A673 (cell line): ENCODE results near the gene SCYL1. TPM values are rescaled to one million over a fixed set of nuclear protein-coding genes. Genes with fewer than 3 reads are reported as not detected.

Experiments
- BruUV-seq: library from RNA; stranded (reverse); fragments of 400-500 nt; replicated peaks from 2 replicates; lab custom pipeline; 2021; lab: Mats Ljungman, UMichigan
- CTCF ChIA-PET: fragments of 300-600 bp; sonication (Branson Sonifier 250); formaldehyde crosslinking; loops from one replicate; lab custom pipeline; 2022; ENCODE audit warnings: antibody characterized with exemption; lab: Charles Lee
- POLR2A ChIA-PET: fragments of 300-600 bp; sonication (Branson Sonifier 250); formaldehyde crosslinking; loops from one replicate; lab custom pipeline; 2022; ENCODE audit warnings: antibody characterized with exemption; ENCODE audit not compliant: low non-redundant PET; lab: Charles Lee
- DNase-seq: peaks from one replicate; pipeline ENCODE4 v3.0.0-alpha.2; 2015; ENCODE audit warnings: low spot score
- H3K27ac ChIP-seq: fragments of 200-600 bp; sonication (generic); 2 replicates; pipeline ENCODE4 v1.5.1; 2016; ENCODE audit warnings: mixed run types, low read depth, mild to moderate bottlenecking, mixed read lengths, antibody characterized with exemption, low read length; ENCODE audit not compliant: poor library complexity, severe bottlenecking
- H3K27me3 ChIP-seq: fragments of 200-600 bp; sonication (generic); replicated peaks from 2 replicates; pipeline ENCODE4 v1.6.1; 2017; ENCODE audit warnings: mixed run types, low read depth, mild to moderate bottlenecking, mixed read lengths, antibody characterized with exemption, low read length; ENCODE audit not compliant: insufficient read depth, poor library complexity
- H3K36me3 ChIP-seq: fragments of 200-600 bp; sonication (generic); 2 replicates; pipeline ENCODE4 v1.6.1; 2016; ENCODE audit warnings: mixed run types, mild to moderate bottlenecking, mixed read lengths, antibody characterized with exemption, low read length; ENCODE audit not compliant: insufficient read depth, poor library complexity, severe bottlenecking
- H3K4me1 ChIP-seq: fragments of 200-600 bp; sonication (generic); 2 replicates; pipeline ENCODE4 v1.6.1; 2017; ENCODE audit warnings: mixed run types, mild to moderate bottlenecking, mixed read lengths, antibody characterized with exemption, low read length; ENCODE audit not compliant: insufficient read depth, poor library complexity, severe bottlenecking
- H3K4me3 ChIP-seq: fragments of 200-600 bp; sonication (generic); 2 replicates; pipeline ENCODE4 v1.5.1; 2016; ENCODE audit warnings: low read depth, mixed run types, mild to moderate bottlenecking, mixed read lengths, low read length; ENCODE audit not compliant: poor library complexity, severe bottlenecking
- H3K9me3 ChIP-seq: fragments of 200-600 bp; sonication (generic); 2 replicates; pipeline ENCODE4 v1.6.1; 2016; ENCODE audit warnings: mixed run types, low read depth, mild to moderate bottlenecking, mixed read lengths, antibody characterized with exemption, low read length; ENCODE audit not compliant: poor library complexity, severe bottlenecking
- CTCF ChIP-seq: fragments of 300-800, 200-600 bp; sonication (generic); conservative IDR thresholded peaks from 2 replicates; pipeline ENCODE4 v1.5.1; 2017; ENCODE audit warnings: low read depth, mild to moderate bottlenecking, antibody characterized with exemption, low read length, moderate library complexity, mixed read lengths
- EZH2 ChIP-seq: fragments of 200-600 bp; sonication (generic); IDR thresholded peaks from 2 replicates; pipeline ENCODE4 v1.6.1; 2017; ENCODE audit warnings: borderline replicate concordance, low read depth, mild to moderate bottlenecking, mixed read lengths, antibody characterized with exemption, low read length; ENCODE audit not compliant: poor library complexity, severe bottlenecking
- intact Hi-C: fragments of 100-400 bp; cut with micrococcal nuclease; formaldehyde crosslinking; loops from one replicate; pipeline ENCODE4 v1.10.0; 2022; ENCODE audit not compliant: unreplicated experiment
- total RNA-seq: library from RNA; stranded (reverse); gene quantifications from 2 replicates; pipeline ENCODE4 v1.2.3, GENCODE V29; 2021

SCYL1 gene
- total RNA-seq, 1 experiment from 2014 or later = 90.6 TPM

- CTCF ChIA-PET = no interaction called here
These were observed 22.1 kb upstream of the SCYL1 start for GRCh38 chr11:65502555-65503367.

GRCh38 chr11:65503368-65503948 is 21.4 kb upstream of the SCYL1 start:
- CTCF ChIA-PET = interaction anchor here (0.5 to 0.7 kb wide), 2 partner anchors 188 to 253 kb away, joined by 3 to 4 read pairs; no protein-coding TSS in a partner anchor
- Histone ChIP-seq H3K27me3 (no peaks in the 10 kb centered on the region), H3K36me3 (peaks cover 80% of the 10 kb centered on the region), H3K9me3 (no peaks in the 10 kb centered on the region), H3K4me1 (peaks cover 35% of the 10 kb centered on the region), H3K27ac (peak overlapping the region; percentile 9), H3K4me3 (peak overlapping the region; percentile 85)
- intact Hi-C loops = loop anchor here (2.0 kb wide), 1 partner anchor 85 kb away; no protein-coding TSS in a partner anchor
- BruUV-seq = no TSS peak
- TF ChIP-seq CTCF (no peak), EZH2 (no peak)
- no peak for DNase-seq
- POLR2A ChIA-PET = interaction anchor here (0.6 to 4.1 kb wide), 8 partner anchors 11 to 731 kb away, joined by 3 to 17 read pairs (median 6); no protein-coding TSS in a partner anchor

More at GRCh38 chr11:65502555-65503367, 22.1 kb upstream of the SCYL1 start:
- peak overlapping the region; percentile 85 for H3K4me3 ChIP-seq
- BruUV-seq = no TSS peak
- POLR2A ChIA-PET = interaction anchor here (0.5 to 2.1 kb wide), 6 partner anchors 11 to 95 kb away, joined by 3 to 14 read pairs (median 5); partner anchors contain the start of gene NEAT1
- intact Hi-C loops = loop anchor here (2.0 kb wide), 1 partner anchor 84 kb away; no protein-coding TSS in a partner anchor
- H3K4me1 ChIP-seq = peaks cover 39% of the 10 kb centered on the region
- H3K27me3 ChIP-seq = no peaks in the 10 kb centered on the region
- no peak for TF ChIP-seq CTCF
- TF ChIP-seq EZH2 = no peak
- H3K9me3 ChIP-seq = no peaks in the 10 kb centered on the region
- DNase-seq = no peak
- peak overlapping the region; percentile 7 for H3K27ac ChIP-seq
- H3K36me3 ChIP-seq = peaks cover 80% of the 10 kb centered on the region

GRCh38 chr11:65503949-65504673 is 20.8 kb upstream of the SCYL1 start:
- Histone ChIP-seq H3K27me3 (no peaks in the 10 kb centered on the region), H3K9me3 (no peaks in the 10 kb centered on the region), H3K4me1 (peaks cover 33% of the 10 kb centered on the region), H3K4me3 (peak overlapping the region; percentile 85), H3K27ac (peak overlapping the region; percentile 72), H3K36me3 (peaks cover 80% of the 10 kb centered on the region)
- no TSS peak for BruUV-seq
- intact Hi-C loops = loop anchor here (2.0 kb wide), 1 partner anchor 85 kb away; no protein-coding TSS in a partner anchor
- POLR2A ChIA-PET = interaction anchor here (0.6 to 4.1 kb wide), 13 partner anchors 12 to 732 kb away, joined by 3 to 17 read pairs (median 5); partner anchors contain the start of gene DPF2
- CTCF ChIA-PET = interaction anchor here (0.5 to 0.7 kb wide), 2 partner anchors 189 to 253 kb away, joined by 3 to 4 read pairs; no protein-coding TSS in a partner anchor
- TF ChIP-seq CTCF = no peak
- no peak for TF ChIP-seq EZH2
- DNase-seq = no peak
